Right ventricle myocardium superior (tissue), 1 donor: Measurements from ENCODE around the gene NOS1AP. TPM values are rescaled to one million over a fixed set of nuclear protein-coding genes. Genes with fewer than 3 reads are reported as not detected.
"Not testable (repeated sequence)": the region's sequence is repeated elsewhere in the genome, so short reads cannot be mapped to it uniquely, and the experiment has no call there.

Source experiments
- ATAC-seq: fragments of 200-7000 bp; cut with Tn5 transposase; one replicate; pipeline ENCODE4 v1.9.1; 2020; ENCODE audit warnings: mild to moderate bottlenecking; ENCODE audit not compliant: poor library complexity
- DNase-seq: peaks from one replicate; pipeline ENCODE4 v3.0.0-alpha.2; 2020
- intact Hi-C: fragments of 100-400 bp; cut with DNase I; formaldehyde crosslinking; loops from one replicate; pipeline ENCODE4 v1.11.2; 2022
- total RNA-seq: library from RNA; stranded (reverse); fragmentation: NEBNext Ultra II Directional; extraction: Animal tissue kit (Norgen Biotek cat#: 25700); gene quantifications from one replicate; pipeline ENCODE4 v1.2.1, GENCODE V29; 2021
- donor health status: DM: no; HTN: yes; CAD: no; lungs with severe emphysema.

The NOS1AP gene
- total RNA-seq, 1 donor from 2014 or later, result 4.6 TPM

DNA sequence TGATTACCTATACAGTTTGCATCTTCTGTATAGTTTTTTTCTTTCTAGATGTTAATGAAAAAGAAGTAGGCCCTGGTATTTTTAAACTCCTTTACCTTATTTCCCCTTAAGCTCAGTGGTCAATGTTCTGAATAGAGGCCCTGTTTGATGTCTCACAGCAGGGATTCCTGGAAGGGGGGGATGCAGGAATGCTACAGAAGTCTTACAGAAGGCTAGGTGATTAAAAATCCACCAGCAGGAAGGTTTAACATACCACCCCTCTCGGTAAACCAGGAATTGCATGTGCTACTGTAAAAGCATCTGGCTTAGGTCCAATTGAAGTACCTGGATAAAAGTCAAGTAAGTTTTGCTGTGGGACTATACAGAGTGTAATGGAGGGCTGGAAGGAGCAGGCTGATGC, 78.3 kb downstream of the NOS1AP start:
- ATAC-seq (no peak), DNase-seq (no peak)
- intact Hi-C loops, result no loop called here

GRCh38 chr1:162150112-162150511, 80.6 kb downstream of the NOS1AP start:
- ATAC-seq, result no peak
- DNase-seq, result no peak
- intact Hi-C loops, result no loop called here

- intact Hi-C loops, result no loop called here
- ATAC-seq (no peak), DNase-seq (no peak)
Observed at GRCh38 chr1:162151900-162152829, 82.7 kb downstream of the NOS1AP start.

DNA sequence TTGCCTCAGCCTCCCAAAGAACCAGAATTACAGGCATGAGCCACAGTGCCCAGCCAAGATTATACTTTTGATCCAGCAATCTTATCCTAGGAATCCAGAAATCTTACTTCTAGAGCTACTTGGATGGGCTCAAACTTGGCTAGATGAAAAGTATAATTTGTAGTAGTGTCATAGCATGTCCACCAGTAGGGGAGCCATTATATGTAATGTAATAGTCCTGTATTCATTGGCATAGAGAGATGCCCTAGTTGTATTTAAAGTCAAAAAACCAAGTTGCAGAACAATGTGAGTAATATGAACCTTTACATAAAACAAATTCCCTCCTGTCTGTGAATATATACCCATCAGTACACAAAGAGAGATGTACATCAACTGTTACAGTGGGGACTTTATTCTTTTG, 83.9 kb downstream of the NOS1AP start:
- DNase-seq, result no peak
- ATAC-seq, result no peak
- intact Hi-C loops, result no loop called here

DNA sequence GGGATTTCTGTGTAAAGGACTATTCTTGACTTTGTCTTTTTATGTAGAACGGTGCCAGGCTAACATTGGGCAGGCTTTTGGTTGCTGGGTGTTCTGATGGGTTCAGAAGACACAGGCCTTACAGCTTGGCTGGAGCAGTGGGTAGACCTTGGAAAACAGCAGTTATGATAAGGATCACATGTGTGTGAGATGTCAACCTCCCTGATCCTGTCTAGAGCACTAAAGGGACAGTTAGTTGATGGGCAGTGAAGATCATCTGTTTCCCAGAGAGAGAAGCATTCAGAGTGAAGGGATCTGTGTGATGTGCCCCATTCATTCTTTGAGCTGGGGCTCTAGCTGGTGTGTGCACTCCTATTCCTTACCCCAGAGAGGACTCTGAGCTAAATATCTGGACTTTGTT, 88.0 kb downstream of the NOS1AP start:
- ATAC-seq (no peak), DNase-seq (no peak)
- intact Hi-C loops, result no loop called here

GRCh38 chr1:162158624-162159271, 89.3 kb downstream of the NOS1AP start:
- no peak for DNase-seq
- intact Hi-C loops, result no loop called here
- no peak for ATAC-seq

DNA sequence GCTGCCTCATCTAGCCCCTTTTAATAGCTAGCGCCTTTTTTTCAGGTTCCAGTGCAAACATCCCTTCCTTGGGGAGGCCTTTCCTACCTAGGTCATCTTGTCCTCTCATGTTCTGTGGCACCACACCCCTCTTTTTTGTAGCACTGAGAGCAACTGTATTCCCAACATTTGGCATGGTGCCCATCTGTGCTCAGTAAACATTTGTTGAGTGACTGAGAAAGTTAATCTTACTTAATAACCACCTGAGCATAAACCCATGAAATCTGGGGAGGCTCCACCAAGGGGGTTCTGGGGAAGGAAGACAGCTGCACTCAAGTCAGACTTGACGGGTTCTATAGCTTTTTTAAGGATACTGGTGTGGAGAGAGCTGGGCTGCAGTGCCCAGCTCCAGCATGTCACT, 90.0 kb downstream of the NOS1AP start:
- intact Hi-C loops, result no loop called here
- no peak for DNase-seq
- no peak for ATAC-seq

GRCh38 chr1:162161916-162162550, 92.5 kb downstream of the NOS1AP start:
- DNase-seq (no peak), ATAC-seq (no peak)
- intact Hi-C loops, result no loop called here

DNA sequence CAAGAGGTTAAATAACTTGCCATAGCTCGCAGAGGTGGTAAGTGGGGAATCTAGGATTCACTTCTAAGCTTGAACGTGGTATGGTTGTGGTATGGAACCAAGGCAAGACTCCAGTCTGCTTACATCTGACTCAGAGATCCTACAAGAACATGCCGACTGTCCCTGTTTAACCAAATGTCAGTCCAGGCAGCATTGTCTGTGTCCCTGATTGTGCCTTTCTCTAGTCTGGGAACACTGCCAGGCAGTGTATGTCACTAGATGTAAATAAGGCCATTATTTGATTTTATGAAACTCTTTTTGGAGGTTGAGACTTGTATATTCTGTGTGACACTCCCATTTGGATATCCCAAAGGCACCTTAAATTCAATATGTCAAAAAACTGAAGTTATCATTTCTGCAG, 96.0 kb downstream of the NOS1AP start:
- no peak for DNase-seq
- no peak for ATAC-seq
- intact Hi-C loops, result no loop called here

DNA sequence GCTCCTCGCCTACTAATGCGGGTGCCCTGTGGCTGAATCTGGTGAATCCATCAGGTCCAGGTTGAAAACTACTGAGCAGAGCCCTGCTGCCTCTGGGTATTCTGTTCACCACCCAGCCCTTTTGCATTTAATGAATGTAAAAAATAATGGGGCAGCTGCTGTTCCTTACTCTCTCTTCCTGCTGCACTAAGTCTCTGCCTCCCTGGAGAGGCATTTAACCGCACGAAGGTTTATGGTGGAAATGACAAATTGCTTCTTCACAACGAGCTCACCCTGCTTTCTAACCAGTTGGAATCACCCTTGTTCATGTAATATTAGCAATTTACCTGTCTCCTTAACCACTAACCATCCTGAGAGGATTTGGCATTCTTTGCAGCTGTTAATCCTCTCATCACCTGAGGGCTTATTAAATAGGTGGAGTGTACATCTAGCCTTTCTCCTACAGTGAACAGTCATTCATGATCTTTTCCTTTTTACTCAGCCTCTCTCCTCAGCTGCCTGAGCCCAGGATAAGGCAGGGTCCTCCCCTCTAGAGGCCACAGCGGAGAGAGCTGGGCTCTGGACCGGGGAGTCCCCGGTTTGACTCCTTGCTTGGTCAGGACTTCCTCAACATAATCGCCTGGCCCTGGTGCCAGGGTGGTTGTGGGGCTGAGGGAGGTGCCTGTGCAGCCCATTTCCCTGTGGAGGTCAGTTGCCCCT, 97.6 kb downstream of the NOS1AP start:
- no peak for DNase-seq
- ATAC-seq, result no peak
- intact Hi-C loops, result no loop called here

- DNase-seq (no peak), ATAC-seq (peak; percentile 45)
- intact Hi-C loops, result no loop called here
Observed at GRCh38 chr1:162168261-162168660, 98.8 kb downstream of the NOS1AP start.

DNA sequence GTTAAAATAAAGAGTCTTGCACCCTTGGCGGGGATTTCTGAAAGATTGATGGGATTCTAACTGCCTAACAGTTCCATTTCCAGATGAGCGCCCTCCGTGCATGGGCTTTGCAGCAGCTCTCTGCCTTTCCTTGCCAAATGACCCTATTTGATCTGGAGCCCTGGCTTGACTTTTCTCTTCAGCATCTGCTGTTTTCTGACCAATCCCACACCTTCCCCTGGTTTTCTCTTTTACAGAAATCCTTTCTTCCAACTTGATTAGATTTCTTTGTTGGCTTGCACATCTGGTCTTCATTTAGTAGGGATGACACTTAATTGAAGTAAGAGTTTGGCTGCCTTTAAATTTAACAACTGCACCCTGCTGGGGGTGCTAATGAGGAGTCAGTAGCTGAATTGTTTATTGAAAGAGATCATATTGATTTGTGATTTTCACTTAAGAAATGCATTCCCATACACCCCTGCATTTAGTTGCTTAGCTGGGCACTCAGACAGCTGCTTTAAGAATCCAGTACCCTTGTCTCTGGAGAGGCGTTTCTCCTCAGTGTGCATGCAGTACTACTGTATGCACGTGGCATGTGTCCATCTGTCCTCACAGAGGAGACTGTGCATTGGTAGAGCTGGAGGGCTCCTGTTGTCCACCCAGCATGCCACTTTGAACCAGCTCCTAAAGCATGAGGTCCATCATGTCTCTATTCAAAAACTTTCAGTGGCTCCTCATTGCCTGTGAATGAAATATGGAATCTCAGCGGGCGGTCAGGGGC, 99.7 kb downstream of the NOS1AP start:
- intact Hi-C loops, result no loop called here
- ATAC-seq (no peak), DNase-seq (no peak)

DNA sequence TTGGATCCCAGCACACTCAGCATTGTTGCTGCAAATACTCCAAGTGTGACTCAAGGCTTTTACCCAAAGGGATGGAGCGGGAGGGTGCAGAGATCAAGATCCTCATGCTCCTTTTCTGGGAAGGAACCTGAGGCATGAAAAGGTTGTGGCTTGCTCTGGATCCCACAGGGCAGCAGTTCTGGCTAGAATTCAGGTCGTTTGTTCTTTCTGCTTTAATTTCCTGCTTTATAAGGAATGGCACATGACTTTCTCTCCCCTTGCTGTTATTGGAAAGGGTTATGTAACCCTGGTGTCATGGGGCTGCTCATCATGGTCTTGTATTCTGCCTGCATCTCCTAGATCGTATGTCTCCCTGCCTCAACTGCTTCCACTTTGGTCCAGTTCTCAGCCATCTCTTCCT, 101.6 kb downstream of the NOS1AP start:
- DNase-seq, result no peak
- ATAC-seq, result no peak
- intact Hi-C loops, result no loop called here

DNA sequence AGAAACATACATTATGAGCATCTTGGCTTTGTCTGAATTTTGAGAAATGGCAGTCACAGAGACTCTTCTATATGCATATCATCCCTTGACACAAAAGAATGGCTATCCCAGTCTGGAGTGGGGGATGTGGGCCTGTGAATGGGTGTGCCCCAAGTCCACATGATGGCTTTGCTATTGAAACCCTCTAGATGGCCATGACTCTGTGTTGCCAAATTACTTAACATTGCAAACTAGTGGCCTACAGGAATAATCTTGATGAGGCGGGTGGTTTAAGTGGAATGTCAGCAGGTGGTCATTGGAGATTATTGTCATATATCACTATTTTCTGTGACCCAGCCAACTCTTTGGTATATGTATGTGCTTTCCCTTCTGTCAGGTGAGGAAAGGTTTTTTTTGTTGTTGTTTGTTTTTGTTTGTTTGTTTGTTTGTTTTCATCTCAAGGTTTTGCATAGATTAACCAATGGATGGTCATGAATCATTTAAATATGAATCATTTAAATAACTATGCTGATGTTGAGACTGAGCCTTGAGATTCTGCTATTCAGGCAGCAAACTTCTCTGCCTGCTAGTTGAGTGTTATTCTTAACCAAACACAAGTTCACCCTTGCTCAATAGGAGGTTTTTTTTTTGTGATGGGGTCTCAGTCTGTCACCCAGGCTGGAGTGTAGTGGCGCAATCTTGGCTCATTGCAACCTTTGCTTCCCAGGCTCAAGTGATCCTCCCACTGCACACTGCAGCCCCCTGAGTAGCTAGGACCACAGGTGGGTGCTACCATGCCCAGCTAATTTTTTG, 103.0 kb downstream of the NOS1AP start:
- DNase-seq (no peak), ATAC-seq (no peak)
- intact Hi-C loops, result no loop called here

DNA sequence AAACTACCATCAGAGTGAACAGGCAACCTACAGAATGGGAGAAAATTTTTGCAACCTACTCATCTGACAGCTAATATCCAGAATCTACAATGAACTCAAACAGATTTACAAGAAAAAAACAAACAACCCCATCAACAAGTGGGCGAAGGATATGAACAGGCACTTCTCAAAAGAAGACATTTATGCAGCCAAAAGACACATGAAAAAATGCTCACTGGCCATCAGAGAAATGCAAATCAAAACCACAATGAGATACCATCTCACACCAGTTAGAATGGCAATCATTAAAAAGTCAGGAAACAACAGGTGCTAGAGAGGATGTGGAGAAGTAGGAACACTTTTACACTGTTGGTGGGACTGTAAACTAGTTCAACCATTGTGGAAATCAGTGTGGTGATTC, 104.1 kb downstream of the NOS1AP start:
- intact Hi-C loops, ATAC-seq, DNase-seq: not testable (repeated sequence)

DNA sequence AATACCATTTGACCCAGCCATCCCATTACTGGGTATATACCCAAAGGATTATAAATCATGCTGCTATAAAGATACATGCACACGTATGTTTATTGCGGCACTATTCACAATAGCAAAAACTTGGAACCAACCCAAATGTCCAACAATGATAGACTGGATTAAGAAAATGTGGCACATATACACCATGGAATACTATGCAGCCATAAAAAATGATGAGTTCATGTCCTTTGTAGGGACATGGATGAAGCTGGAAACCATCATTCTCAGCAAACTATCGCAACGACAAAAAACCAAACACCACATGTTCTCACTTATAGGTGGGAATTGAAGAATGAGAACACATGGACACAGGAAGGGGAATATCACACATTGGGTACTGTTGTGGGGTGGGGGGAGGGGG, 104.5 kb downstream of the NOS1AP start:
- intact Hi-C loops, ATAC-seq, DNase-seq: not testable (repeated sequence)

DNA sequence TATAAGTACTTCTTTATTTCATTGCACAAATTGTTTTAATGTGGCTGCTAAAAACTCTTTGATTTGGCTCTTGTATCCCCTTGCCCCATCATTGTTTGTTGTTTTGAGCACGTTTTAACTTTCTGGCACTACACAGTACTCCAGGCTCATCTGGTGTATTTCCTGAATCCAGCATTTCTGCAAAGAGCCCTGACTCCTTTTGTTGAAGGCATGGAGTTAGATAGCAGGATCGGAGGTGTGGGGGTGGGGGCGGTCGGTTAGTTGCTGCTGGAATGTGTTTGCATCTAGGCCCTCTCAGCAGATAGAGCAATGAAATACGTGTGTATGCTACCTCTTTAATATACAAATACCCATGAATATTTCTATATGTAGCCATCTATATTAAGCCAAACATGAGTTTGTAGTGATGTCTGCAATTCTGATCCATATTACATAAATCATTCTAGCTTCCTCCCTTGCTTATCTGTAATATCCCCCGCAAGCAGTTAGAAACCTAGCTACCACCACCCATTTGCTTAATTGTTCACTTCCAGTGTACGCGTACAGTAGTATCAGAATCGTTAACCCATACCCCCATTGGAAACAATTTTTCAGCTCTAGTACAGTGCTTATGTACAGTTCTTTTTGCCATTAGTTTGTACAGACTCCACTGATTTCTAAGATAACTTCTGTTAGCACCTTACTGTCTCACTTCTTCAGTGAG, 106.0 kb downstream of the NOS1AP start:
- no peak for ATAC-seq
- no peak for DNase-seq
- intact Hi-C loops, result no loop called here
